ENCODE data around the gene MINK1.

GRCh38 chr17:4822835-4823234, 10.3 kb upstream of the MINK1 start:
- TF ChIP-seq CTCF (conservative IDR thresholded peaks at IDR 0.05 in 1 of 2, IDR thresholded peaks at IDR 0.05 in 1 of 2; ENCODE audit: extremely low read depth in 1 of 2, insufficient read depth in 1 of 2, low read depth in 1 of 2, low read length in 2 of 2): no peak
- no peak for TF ChIP-seq EZH2 (IDR thresholded peaks at IDR 0.05; ENCODE audit: borderline replicate concordance, low read length)

Measured in mammary epithelial cell (primary cell).